Measurements from ENCODE around the gene KIAA0040.

- no peak for TF ChIP-seq ZNF138 (CRISPR knock-in tag; conservative IDR thresholded peaks at IDR 0.05)
- TF ChIP-seq, protein P1, sequence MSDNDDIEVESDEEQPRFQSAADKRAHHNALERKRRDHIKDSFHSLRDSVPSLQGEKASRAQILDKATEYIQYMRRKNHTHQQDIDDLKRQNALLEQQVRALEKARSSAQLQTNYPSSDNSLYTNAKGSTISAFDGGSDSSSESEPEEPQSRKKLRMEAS (CRISPR knock-in tag; IDR thresholded peaks at IDR 0.05) = no peak
- TF ChIP-seq, protein P2, sequence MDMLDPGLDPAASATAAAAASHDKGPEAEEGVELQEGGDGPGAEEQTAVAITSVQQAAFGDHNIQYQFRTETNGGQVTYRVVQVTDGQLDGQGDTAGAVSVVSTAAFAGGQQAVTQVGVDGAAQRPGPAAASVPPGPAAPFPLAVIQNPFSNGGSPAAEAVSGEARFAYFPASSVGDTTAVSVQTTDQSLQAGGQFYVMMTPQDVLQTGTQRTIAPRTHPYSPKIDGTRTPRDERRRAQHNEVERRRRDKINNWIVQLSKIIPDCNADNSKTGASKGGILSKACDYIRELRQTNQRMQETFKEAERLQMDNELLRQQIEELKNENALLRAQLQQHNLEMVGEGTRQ (CRISPR knock-in tag; IDR thresholded peaks at IDR 0.05) = no peak
- no peak for TF ChIP-seq ELF4 (CRISPR knock-in tag; IDR thresholded peaks at IDR 0.05; ENCODE audit: low read depth)
- no peak for TF ChIP-seq ATF1 (CRISPR knock-in tag; IDR thresholded peaks at IDR 0.05)
- no peak for TF ChIP-seq E2F4 (CRISPR knock-in tag; IDR thresholded peaks at IDR 0.05; ENCODE audit: borderline replicate concordance, low read depth)
- TF ChIP-seq CTCF (IDR thresholded peaks at IDR 0.05) = no peak
- no peak for TF ChIP-seq NR1H2 (CRISPR knock-in tag; IDR thresholded peaks at IDR 0.05)
- TF ChIP-seq USF1 (CRISPR knock-in tag; IDR thresholded peaks at IDR 0.05) = no peak
- TF ChIP-seq, protein P3, sequence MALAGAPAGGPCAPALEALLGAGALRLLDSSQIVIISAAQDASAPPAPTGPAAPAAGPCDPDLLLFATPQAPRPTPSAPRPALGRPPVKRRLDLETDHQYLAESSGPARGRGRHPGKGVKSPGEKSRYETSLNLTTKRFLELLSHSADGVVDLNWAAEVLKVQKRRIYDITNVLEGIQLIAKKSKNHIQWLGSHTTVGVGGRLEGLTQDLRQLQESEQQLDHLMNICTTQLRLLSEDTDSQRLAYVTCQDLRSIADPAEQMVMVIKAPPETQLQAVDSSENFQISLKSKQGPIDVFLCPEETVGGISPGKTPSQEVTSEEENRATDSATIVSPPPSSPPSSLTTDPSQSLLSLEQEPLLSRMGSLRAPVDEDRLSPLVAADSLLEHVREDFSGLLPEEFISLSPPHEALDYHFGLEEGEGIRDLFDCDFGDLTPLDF (CRISPR knock-in tag; IDR thresholded peaks at IDR 0.05) = no peak
- TF ChIP-seq PRRX2 (CRISPR knock-in tag; IDR thresholded peaks at IDR 0.05) = no peak
- TF ChIP-seq, protein P4, sequence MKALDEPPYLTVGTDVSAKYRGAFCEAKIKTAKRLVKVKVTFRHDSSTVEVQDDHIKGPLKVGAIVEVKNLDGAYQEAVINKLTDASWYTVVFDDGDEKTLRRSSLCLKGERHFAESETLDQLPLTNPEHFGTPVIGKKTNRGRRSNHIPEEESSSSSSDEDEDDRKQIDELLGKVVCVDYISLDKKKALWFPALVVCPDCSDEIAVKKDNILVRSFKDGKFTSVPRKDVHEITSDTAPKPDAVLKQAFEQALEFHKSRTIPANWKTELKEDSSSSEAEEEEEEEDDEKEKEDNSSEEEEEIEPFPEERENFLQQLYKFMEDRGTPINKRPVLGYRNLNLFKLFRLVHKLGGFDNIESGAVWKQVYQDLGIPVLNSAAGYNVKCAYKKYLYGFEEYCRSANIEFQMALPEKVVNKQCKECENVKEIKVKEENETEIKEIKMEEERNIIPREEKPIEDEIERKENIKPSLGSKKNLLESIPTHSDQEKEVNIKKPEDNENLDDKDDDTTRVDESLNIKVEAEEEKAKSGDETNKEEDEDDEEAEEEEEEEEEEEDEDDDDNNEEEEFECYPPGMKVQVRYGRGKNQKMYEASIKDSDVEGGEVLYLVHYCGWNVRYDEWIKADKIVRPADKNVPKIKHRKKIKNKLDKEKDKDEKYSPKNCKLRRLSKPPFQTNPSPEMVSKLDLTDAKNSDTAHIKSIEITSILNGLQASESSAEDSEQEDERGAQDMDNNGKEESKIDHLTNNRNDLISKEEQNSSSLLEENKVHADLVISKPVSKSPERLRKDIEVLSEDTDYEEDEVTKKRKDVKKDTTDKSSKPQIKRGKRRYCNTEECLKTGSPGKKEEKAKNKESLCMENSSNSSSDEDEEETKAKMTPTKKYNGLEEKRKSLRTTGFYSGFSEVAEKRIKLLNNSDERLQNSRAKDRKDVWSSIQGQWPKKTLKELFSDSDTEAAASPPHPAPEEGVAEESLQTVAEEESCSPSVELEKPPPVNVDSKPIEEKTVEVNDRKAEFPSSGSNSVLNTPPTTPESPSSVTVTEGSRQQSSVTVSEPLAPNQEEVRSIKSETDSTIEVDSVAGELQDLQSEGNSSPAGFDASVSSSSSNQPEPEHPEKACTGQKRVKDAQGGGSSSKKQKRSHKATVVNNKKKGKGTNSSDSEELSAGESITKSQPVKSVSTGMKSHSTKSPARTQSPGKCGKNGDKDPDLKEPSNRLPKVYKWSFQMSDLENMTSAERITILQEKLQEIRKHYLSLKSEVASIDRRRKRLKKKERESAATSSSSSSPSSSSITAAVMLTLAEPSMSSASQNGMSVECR (CRISPR knock-in tag; IDR thresholded peaks at IDR 0.05; ENCODE audit: borderline replicate concordance) = no peak
- no peak for TF ChIP-seq SMAD3 (CRISPR knock-in tag; IDR thresholded peaks at IDR 0.05; ENCODE audit: borderline replicate concordance)
These were observed 41.8 kb downstream of the KIAA0040 start for GRCh38 chr1:175150596-175151319.

All from WTC11 (cell line).